Measurements from ENCODE around the gene ASB15. TPM values are rescaled to one million over a fixed set of nuclear protein-coding genes. Genes with fewer than 3 reads are reported as not detected.

Gene ASB15
- not detected in 5 replicates for total RNA-seq (2022; extraction: Qiagen RNA extraction)

DNA sequence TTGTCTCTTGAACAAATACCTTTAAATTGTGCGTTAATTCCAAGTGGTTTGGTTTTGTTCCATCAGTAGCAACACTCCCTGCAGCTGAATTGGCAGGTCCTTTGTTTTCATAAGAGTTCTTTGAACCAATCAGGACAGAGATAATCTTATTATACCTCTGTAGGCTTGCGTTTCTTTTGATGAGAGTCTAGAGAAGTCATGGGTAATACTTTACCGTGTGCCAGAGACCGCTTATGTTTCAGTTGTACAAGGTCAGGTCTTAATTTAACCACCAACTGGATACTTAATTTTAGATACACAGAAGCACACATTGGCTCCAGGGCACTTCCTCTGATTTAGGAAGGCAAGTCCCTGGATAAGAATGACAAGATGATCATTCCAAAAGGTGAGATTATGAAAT, at the start of gene ASB15:
ASB15 (plus strand) TSS at position 292 of the 400 bp plus-strand sequence. CDS start 12,682 bp downstream, outside the sequence.

DNA sequence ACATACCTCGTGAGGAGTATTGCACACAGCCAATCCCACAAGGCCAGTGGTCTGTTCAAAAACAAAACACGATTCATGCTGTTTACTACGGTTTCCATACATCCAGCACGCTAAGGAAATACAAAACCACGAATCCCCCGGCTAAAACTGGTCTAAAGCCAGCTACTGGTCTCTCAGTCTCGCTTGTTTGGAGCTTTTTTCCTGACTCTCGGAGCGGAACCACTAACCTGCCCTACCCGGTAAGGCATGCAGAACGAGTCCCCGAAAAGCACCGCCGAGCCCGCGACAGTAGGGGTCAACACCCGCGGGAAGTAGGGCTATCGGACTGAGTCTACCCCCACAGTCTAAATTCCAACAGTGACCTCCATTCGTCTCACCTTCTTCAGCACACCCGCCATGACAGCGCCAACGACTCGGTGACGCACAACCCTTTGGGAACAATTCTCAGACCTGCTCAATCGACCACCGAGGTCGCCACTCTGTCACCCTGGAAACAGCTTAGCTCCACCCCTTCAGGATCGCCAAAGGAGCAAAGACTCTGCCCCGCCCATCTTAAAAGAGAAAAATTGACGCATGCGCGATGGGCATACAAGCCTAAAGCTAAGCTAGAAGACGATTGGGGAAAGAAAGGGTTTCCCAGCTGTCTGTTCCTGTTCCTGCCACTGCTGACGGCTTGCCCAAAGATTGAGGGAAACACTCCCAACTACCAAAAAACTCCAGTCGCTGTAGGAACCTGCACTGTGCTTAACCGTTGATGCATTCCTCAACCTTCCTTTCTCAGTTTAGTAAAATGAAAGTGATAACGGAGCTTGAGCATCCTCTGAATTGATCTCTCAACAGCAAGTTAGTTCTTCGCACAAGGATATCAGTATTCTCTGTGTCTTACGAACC, 44.0 kb upstream of the ASB15 start, which contains the start of gene NDUFA5:
NDUFA5 (minus strand) TSS at position 421 of the 891 bp plus-strand sequence; CDS start at position 398, 23 bp downstream.

GRCh38 chr7:123655614-123656013, 54.0 kb downstream of the ASB15 start, which contains the start of gene LMOD2:
LMOD2 (plus strand) TSS chr7:123655866; CDS start chr7:123655964, 98 bp downstream.

Other genes starting within 250 kb of the ASB15 start
- gene IQUB, start 67.2 kb upstream of the ASB15 start, total RNA-seq (2022; extraction: Qiagen RNA extraction) = 0.06 TPM in 4 of 5 replicates, not detected in the other
- 29.9 to 42.4 TPM (median 33.4 TPM) in 5 replicates for gene NDUFA5, start 44.0 kb upstream of the ASB15 start, total RNA-seq (2022; extraction: Qiagen RNA extraction)
- not detected in 5 replicates for gene LMOD2, start 54.0 kb downstream of the ASB15 start, total RNA-seq (2022; extraction: Qiagen RNA extraction)
- 18.3 to 25.4 TPM (median 21.1 TPM) in 5 replicates for gene WASL, start 147.2 kb downstream of the ASB15 start, total RNA-seq (2022; extraction: Qiagen RNA extraction)
- gene HYAL4, start 243.3 kb downstream of the ASB15 start, total RNA-seq (2022; extraction: Qiagen RNA extraction) = not detected in 5 replicates